Sigmoid colon (tissue), 7 donors: ENCODE results near the gene POLN. TPM values are rescaled to one million over a fixed set of nuclear protein-coding genes. Genes with fewer than 3 reads are reported as not detected.

ENCODE experiments used
- DNase-seq: peaks from one replicate; pipeline ENCODE4 v3.0.0-alpha.2; 2019
- H3K27ac ChIP-seq, 4 donors: fragments of 200-600 bp; sonication (generic); one replicate each; pipeline ENCODE4 v1.5.1; 2016 to 2019; ENCODE audit warnings: mild to moderate bottlenecking in 1 of 4
- H3K27me3 ChIP-seq, 3 donors: fragments of 200-600 bp; sonication (generic); one replicate each; pipeline ENCODE4 v1.5.1; 2019; ENCODE audit warnings: mild to moderate bottlenecking in 1 of 3
- H3K36me3 ChIP-seq, 4 donors: fragments of 200-600 bp; sonication (generic); one replicate each; pipeline ENCODE4 v1.5.1; 2016 to 2019
- H3K4me1 ChIP-seq, 4 donors: fragments of 200-600 bp; sonication (generic); one replicate each; pipeline ENCODE4 v1.5.1; 2017 to 2019
- H3K4me3 ChIP-seq, 4 donors: fragments of 200-600 bp; sonication (generic); one replicate each; pipeline ENCODE4 v1.5.1; 2017 to 2019; ENCODE audit warnings: mild to moderate bottlenecking in 2 of 4, moderate library complexity in 1 of 4
- H3K9me3 ChIP-seq, 4 donors: fragments of 200-600 bp in 3 of 4; sonication (generic) in 3 of 4; one replicate each; pipeline versions ENCODE4 v1.5.1 to v1.6.1; 2013 to 2019
- CTCF ChIP-seq, 4 experiments: fragments of 450-650 bp in 3 of 4; fragments of 200-600 bp in 1 of 4; IDR thresholded peaks; one replicate each; pipeline ENCODE4 v1.5.1; 2016 to 2019; ENCODE audit warnings: antibody characterized with exemption in 4 of 4, mild to moderate bottlenecking in 3 of 4, moderate library complexity in 2 of 4
- EP300 ChIP-seq, 4 donors: sonication (generic); formaldehyde crosslinking; IDR thresholded peaks; one replicate each; pipeline ENCODE4 v1.6.1; 2017; ENCODE audit warnings: antibody characterized with exemption in 4 of 4
- POLR2A ChIP-seq, 2 donors: fragments of 450-650 bp; IDR thresholded peaks; one replicate each; pipeline ENCODE4 v1.6.1; 2016; ENCODE audit warnings: antibody characterized with exemption in 2 of 2, mild to moderate bottlenecking in 2 of 2, moderate library complexity in 2 of 2
- POLR2AphosphoS5 ChIP-seq, 4 donors: sonication (generic); formaldehyde crosslinking; IDR thresholded peaks; one replicate each; pipeline ENCODE4 v1.6.1; 2017; ENCODE audit warnings: antibody characterized with exemption in 4 of 4
- WGBS, 2 donors: extraction: QIAGEN DNeasy Blood & Tissue Kit; methylation state at CpG; one replicate each; pipeline ENCODE4 v1.1.7; 2013; 5-methylcytosine and 5-hydroxymethylcytosine counted together
- intact Hi-C: fragments of 100-400 bp; cut with DNase I; formaldehyde crosslinking; loops from one replicate; pipeline ENCODE4 v1.15.1; 2023
- polyA plus RNA-seq, 3 donors: library from polyadenylated mRNA; stranded (reverse); fragments of 200-250 nt; gene quantifications; one replicate each; pipeline ENCODE4 v1.2.3, GENCODE V29; 2013
- total RNA-seq, 4 donors: library from RNA; depleted of rRNA; stranded (reverse); fragments of >200 nt; gene quantifications; one replicate each; pipeline ENCODE4 v1.1.0, GENCODE V29; 2016
- donor health status: healthy with polysubstance abuse.
- donor health status: Bipolar disorder and iron deficiency.
- donor health status: healthy.

The POLN gene
- total and polyA plus RNA-seq, 7 donors = 0.60 to 9.4 (median 2.0) TPM; not detected in 1

DNA sequence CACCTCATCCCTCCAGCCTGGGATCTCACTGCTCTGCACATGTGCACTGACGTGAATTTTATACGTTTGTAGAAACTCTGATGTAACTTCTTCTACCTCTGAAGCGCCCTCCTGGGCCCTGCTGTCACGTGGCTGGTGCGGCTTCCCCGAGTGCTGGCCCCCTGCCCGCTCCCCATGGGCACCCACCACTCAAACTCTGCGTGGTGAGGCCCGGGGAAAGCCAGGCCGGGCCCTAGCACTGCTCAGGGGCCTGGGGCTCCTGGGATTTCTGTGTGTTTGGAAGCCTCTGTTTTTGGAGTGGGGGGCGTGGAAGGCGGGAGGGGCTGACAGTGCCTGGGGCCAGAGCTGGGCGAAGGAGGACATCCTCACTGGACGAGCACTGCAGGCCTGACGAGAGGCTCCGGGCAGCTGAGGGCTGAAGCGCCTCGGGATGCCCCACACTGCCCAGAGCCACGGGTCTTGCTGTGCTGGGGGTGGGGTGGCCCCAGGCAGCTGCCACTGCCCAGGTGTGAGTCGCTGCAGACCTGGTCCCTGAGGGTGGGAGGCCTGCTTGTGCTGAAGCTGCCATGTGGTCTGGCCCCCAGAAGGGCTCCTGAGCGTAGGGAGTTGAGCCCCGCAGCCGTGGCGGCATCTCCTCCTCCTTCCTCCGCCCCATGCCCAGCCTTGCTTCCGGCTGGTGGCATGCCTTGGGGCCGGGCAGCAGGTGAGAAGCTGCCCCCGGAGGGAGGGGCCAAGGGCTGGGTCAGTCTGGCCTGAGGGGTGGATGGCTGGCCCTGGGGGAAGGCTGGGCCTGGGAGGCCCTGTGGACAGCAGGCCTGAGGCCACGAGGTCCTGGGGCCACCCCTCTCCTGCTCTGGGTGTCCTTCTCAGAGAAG is 175.1 kb downstream of the POLN start:
- H3K4me3 ChIP-seq = no peak overlapping the region
- H3K27me3 ChIP-seq = peaks cover 4 to 67% (median 29%) of the 10 kb centered on the region in 3 donors
- no peaks in the 10 kb centered on the region for H3K9me3 ChIP-seq
- DNase-seq = peak; percentile 60
- intact Hi-C loops = no loop called here
- no peak overlapping the region for H3K27ac ChIP-seq
- H3K4me1 ChIP-seq = no peaks in the 10 kb centered on the region
- WGBS, 2 donors = 76 to 89% methylated on average over 29 of the region's 29 CpGs
- no peak for TF ChIP-seq CTCF (IDR thresholded peaks at IDR 0.05)
- TF ChIP-seq POLR2A (IDR thresholded peaks at IDR 0.05) = no peak
- no peak for TF ChIP-seq EP300 (IDR thresholded peaks at IDR 0.05)
- no peak for TF ChIP-seq POLR2AphosphoS5 (IDR thresholded peaks at IDR 0.05)
- no peaks in the 10 kb centered on the region for H3K36me3 ChIP-seq

GRCh38 chr4:2066011-2066551 is 175.8 kb downstream of the POLN start:
- Histone ChIP-seq H3K27ac (no peak overlapping the region), H3K36me3 (no peaks in the 10 kb centered on the region), H3K27me3 (peaks cover 7 to 75% (median 36%) of the 10 kb centered on the region in 3 donors), H3K4me1 (no peaks in the 10 kb centered on the region), H3K9me3 (no peaks in the 10 kb centered on the region), H3K4me3 (no peak overlapping the region)
- DNase-seq = peak; percentile 50
- 72 to 88% methylated on average over 15 of the region's 15 CpGs for WGBS, 2 donors
- intact Hi-C loops = no loop called here
- TF ChIP-seq EP300 (IDR thresholded peaks at IDR 0.05) (no peak), CTCF (IDR thresholded peaks at IDR 0.05) (no peak)

- no peaks in the 10 kb centered on the region for H3K9me3 ChIP-seq
- intact Hi-C loops = no loop called here
- H3K4me3 ChIP-seq = no peak overlapping the region
- no peak overlapping the region for H3K27ac ChIP-seq
- peak; percentile 34 for DNase-seq
- peaks cover 15 to 80% (median 44%) of the 10 kb centered on the region in 3 donors for H3K27me3 ChIP-seq
- peaks cover 0 to 6% (median 3%) of the 10 kb centered on the region in 4 donors for H3K4me1 ChIP-seq
- no peaks in the 10 kb centered on the region for H3K36me3 ChIP-seq
- 67 to 79% methylated on average over 24 of the region's 24 CpGs for WGBS, 2 donors
- TF ChIP-seq POLR2AphosphoS5 (IDR thresholded peaks at IDR 0.05) = no peak
- TF ChIP-seq CTCF (IDR thresholded peaks at IDR 0.05) = no peak
- no peak for TF ChIP-seq POLR2A (IDR thresholded peaks at IDR 0.05)
- TF ChIP-seq EP300 (IDR thresholded peaks at IDR 0.05) = no peak
Observed at GRCh38 chr4:2065106-2065930, 176.6 kb downstream of the POLN start.

DNA sequence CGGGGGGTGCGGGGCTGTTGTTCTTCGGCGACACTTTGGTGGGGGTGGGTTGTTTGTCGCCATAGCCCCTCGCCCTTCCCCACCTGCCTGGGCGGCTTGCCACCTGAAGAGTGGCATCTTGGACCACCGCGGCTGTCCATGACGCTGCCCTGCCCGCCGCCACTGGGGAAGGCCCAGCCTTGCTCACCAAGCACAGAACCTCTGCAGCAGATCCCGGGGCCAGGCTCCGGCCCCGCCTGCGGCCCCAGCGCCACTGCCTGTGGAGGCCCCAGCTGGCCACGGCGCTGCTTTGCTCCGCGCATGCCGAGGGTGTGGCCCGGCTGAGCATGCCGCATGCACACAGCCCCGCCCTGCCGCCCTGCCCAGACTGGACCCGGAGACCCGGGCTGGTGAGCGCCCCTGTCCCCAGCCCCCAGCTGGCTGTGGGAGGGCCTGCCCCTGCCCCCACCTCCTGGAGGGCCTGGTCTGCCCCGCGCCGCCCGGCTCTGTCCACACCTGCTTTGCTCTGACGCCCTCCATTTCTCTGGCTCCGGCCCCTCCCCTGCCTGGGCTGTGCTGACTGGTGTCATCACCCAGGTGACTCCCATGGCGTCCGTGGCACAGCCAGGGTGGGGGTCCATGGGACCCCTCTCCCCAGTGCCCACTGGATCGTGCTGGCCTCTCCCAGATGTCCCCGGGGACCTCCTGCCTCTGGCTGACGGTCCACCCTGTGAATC is 177.5 kb downstream of the POLN start:
- H3K9me3 ChIP-seq = no peaks in the 10 kb centered on the region
- no peak for DNase-seq
- H3K27ac ChIP-seq = no peak overlapping the region
- peaks cover 20 to 79% (median 49%) of the 10 kb centered on the region in 3 donors for H3K27me3 ChIP-seq
- intact Hi-C loops = no loop called here
- H3K4me3 ChIP-seq = no peak overlapping the region
- no peak for TF ChIP-seq EP300 (IDR thresholded peaks at IDR 0.05)
- no peak for TF ChIP-seq POLR2AphosphoS5 (IDR thresholded peaks at IDR 0.05)
- no peak for TF ChIP-seq CTCF (IDR thresholded peaks at IDR 0.05)
- TF ChIP-seq POLR2A (IDR thresholded peaks at IDR 0.05) = no peak
- 30 to 76% methylated on average over 40 of the region's 40 CpGs for WGBS, 2 donors
- H3K4me1 ChIP-seq = peaks cover 0 to 13% (median 8%) of the 10 kb centered on the region in 4 donors
- no peaks in the 10 kb centered on the region for H3K36me3 ChIP-seq
